Measurements from ENCODE around the gene CHSY1.

- no peak for TF ChIP-seq EZH2 (IDR thresholded peaks at IDR 0.05; ENCODE audit: borderline replicate concordance, low read depth, low read length, poor library complexity, severe bottlenecking)
- TF ChIP-seq CTCF (conservative IDR thresholded peaks at IDR 0.05; ENCODE audit: low read depth, low read length): no peak
These were observed 19.2 kb downstream of the CHSY1 start for GRCh38 chr15:101232677-101233076.
